Nephron progenitor cell (in vitro differentiated cells): ENCODE measurements around the gene ATG7.

Experiments used
- DNase-seq: peaks from one replicate; pipeline ENCODE4 v3.0.0; 2021
- H3K27ac Mint-ChIP-seq: 2 replicates; pipeline ENCODE4 v1.8.0; 2021; ENCODE audit warnings: mild to moderate bottlenecking, moderate library complexity, mixed read lengths
- H3K27me3 Mint-ChIP-seq: 2 replicates; pipeline ENCODE4 v1.8.0; 2021; ENCODE audit warnings: mild to moderate bottlenecking, low read depth, mixed read lengths; ENCODE audit not compliant: poor library complexity
- H3K36me3 Mint-ChIP-seq: 2 replicates; pipeline ENCODE4 v1.8.0; 2021; ENCODE audit warnings: low read depth, mixed read lengths
- H3K4me1 Mint-ChIP-seq: 2 replicates; pipeline ENCODE4 v1.8.0; 2021; ENCODE audit warnings: mixed read lengths
- H3K4me3 Mint-ChIP-seq: 2 replicates; pipeline ENCODE4 v1.8.0; 2021; ENCODE audit warnings: mild to moderate bottlenecking, moderate library complexity, mixed read lengths
- H3K9me3 Mint-ChIP-seq: 2 replicates; pipeline ENCODE4 v1.8.0; 2021; ENCODE audit warnings: mild to moderate bottlenecking, moderate library complexity, mixed read lengths
- CTCF ChIP-seq: fragments of 200-600 bp; sonication (generic); IDR thresholded peaks from 2 replicates; pipeline ENCODE4 v1.5.0; 2021; ENCODE audit warnings: antibody characterized with exemption

ATG7 gene

GRCh38 chr3:11356269-11356668, 84.1 kb downstream of the ATG7 start:
- Mint-ChIP-seq H3K27me3 (no peaks in the 10 kb centered on the region), H3K4me1 (no peaks in the 10 kb centered on the region), H3K27ac (no peak overlapping the region), H3K9me3 (peaks cover 12% of the 10 kb centered on the region), H3K4me3 (no peak overlapping the region), H3K36me3 (peaks cover 44% of the 10 kb centered on the region)
- no peak for TF ChIP-seq CTCF
- no peak for DNase-seq

GRCh38 chr3:11362600-11362999, 90.4 kb downstream of the ATG7 start:
- Mint-ChIP-seq H3K9me3 (no peaks in the 10 kb centered on the region), H3K4me1 (peaks cover 25% of the 10 kb centered on the region), H3K36me3 (peaks cover 58% of the 10 kb centered on the region), H3K27ac (no peak overlapping the region), H3K27me3 (no peaks in the 10 kb centered on the region), H3K4me3 (no peak overlapping the region)
- no peak for DNase-seq
- TF ChIP-seq CTCF, result no peak

GRCh38 chr3:11363715-11364114, 91.5 kb downstream of the ATG7 start:
- H3K27me3 Mint-ChIP-seq, result no peaks in the 10 kb centered on the region
- no peak for DNase-seq
- TF ChIP-seq CTCF, result no peak
- H3K4me3 Mint-ChIP-seq, result no peak overlapping the region
- no peaks in the 10 kb centered on the region for H3K9me3 Mint-ChIP-seq
- H3K27ac Mint-ChIP-seq, result no peak overlapping the region
- peaks cover 58% of the 10 kb centered on the region for H3K36me3 Mint-ChIP-seq
- peaks cover 30% of the 10 kb centered on the region for H3K4me1 Mint-ChIP-seq

GRCh38 chr3:11364181-11364580, 92.0 kb downstream of the ATG7 start:
- Mint-ChIP-seq H3K27me3 (no peaks in the 10 kb centered on the region), H3K9me3 (no peaks in the 10 kb centered on the region), H3K4me1 (peaks cover 32% of the 10 kb centered on the region), H3K27ac (no peak overlapping the region), H3K36me3 (peaks cover 55% of the 10 kb centered on the region), H3K4me3 (no peak overlapping the region)
- no peak for DNase-seq
- TF ChIP-seq CTCF, result no peak

GRCh38 chr3:11367143-11367693, 95.0 kb downstream of the ATG7 start:
- DNase-seq, result no peak
- no peak for TF ChIP-seq CTCF
- Mint-ChIP-seq H3K27me3 (peaks cover 3% of the 10 kb centered on the region), H3K4me1 (peaks cover 61% of the 10 kb centered on the region), H3K9me3 (no peaks in the 10 kb centered on the region), H3K4me3 (no peak overlapping the region), H3K27ac (peak overlapping the region; percentile 96), H3K36me3 (peaks cover 48% of the 10 kb centered on the region)

GRCh38 chr3:11370191-11370590, 98.0 kb downstream of the ATG7 start:
- Mint-ChIP-seq H3K27me3 (peaks cover 3% of the 10 kb centered on the region), H3K4me3 (no peak overlapping the region), H3K4me1 (peaks cover 64% of the 10 kb centered on the region), H3K36me3 (peaks cover 26% of the 10 kb centered on the region), H3K27ac (no peak overlapping the region), H3K9me3 (peaks cover 3% of the 10 kb centered on the region)
- DNase-seq, result no peak
- TF ChIP-seq CTCF, result no peak
